Breast epithelium (tissue), 3 donors: ENCODE measurements around the gene LIPM.

Experiments used
- POLR2A ChIP-seq: fragments of 450-650 bp; IDR thresholded peaks from one replicate; pipeline ENCODE4 v1.6.1; 2016; ENCODE audit warnings: antibody characterized with exemption, mild to moderate bottlenecking, moderate library complexity
- TF ChIP-seq, protein P1 (sequence below), 3 donors: fragments of 450-650 bp; IDR thresholded peaks; one replicate each; pipeline ENCODE4 v1.5.1; 2016 to 2017; ENCODE audit warnings: antibody characterized with exemption in 3 of 3, mild to moderate bottlenecking in 3 of 3, moderate library complexity in 3 of 3

DNA sequence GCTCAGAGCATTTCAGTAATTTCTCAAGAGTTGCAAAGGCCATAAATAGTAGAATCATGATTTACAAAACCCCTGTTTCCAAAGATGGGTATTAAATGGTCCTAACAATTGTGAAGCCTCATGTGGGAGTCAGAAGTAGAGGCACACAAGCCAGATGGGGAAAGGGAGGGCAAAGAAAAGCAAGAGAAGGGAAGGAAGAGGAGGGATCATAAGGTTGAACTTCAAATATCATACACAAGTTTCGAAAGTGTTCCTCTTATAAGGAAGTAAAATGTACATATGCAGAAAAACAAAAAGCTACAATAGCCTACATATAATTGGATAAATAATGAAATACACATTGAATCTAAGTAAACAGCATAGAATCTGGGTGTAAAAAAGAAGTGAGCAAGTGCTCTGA is 36.7 kb upstream of the LIPM start:
- TF ChIP-seq, protein P1, sequence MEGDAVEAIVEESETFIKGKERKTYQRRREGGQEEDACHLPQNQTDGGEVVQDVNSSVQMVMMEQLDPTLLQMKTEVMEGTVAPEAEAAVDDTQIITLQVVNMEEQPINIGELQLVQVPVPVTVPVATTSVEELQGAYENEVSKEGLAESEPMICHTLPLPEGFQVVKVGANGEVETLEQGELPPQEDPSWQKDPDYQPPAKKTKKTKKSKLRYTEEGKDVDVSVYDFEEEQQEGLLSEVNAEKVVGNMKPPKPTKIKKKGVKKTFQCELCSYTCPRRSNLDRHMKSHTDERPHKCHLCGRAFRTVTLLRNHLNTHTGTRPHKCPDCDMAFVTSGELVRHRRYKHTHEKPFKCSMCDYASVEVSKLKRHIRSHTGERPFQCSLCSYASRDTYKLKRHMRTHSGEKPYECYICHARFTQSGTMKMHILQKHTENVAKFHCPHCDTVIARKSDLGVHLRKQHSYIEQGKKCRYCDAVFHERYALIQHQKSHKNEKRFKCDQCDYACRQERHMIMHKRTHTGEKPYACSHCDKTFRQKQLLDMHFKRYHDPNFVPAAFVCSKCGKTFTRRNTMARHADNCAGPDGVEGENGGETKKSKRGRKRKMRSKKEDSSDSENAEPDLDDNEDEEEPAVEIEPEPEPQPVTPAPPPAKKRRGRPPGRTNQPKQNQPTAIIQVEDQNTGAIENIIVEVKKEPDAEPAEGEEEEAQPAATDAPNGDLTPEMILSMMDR (IDR thresholded peaks at IDR 0.05), result no peak
- TF ChIP-seq POLR2A, result no peak
